DND-41 (cell line): ENCODE results near the gene HOXB4.

ENCODE experiments used
- ATAC-seq: fragments of 200-7000 bp; cut with Tn5 transposase; 3 replicates; pipeline ENCODE4 v1.9.1; 2021; ENCODE audit warnings: low read depth; ENCODE audit not compliant: insufficient read depth
- DNase-seq: peaks from one replicate; pipeline ENCODE4 v3.0.0-alpha.2; 2020
- H2AFZ ChIP-seq: 2 replicates; pipeline ENCODE4 v1.6.0; 2012; ENCODE audit warnings: low read depth, low read length
- H3K27ac ChIP-seq: 2 replicates; pipeline ENCODE4 v1.5.1; 2012; ENCODE audit warnings: low read length, inconsistent platforms
- H3K27me3 ChIP-seq: fragments of 200-600 bp; sonication (generic); 2 replicates; pipeline ENCODE4 v1.6.0; 2012; ENCODE audit warnings: low read length, mild to moderate bottlenecking, inconsistent platforms; ENCODE audit not compliant: insufficient read depth, poor library complexity
- H3K36me3 ChIP-seq: 2 replicates; pipeline ENCODE4 v1.5.1; 2012; ENCODE audit warnings: low read length, inconsistent platforms; ENCODE audit not compliant: insufficient read depth
- H3K4me1 ChIP-seq: 2 replicates; pipeline ENCODE4 v1.5.1; 2012; ENCODE audit warnings: mild to moderate bottlenecking, low read length; ENCODE audit not compliant: insufficient read depth
- H3K4me2 ChIP-seq: 2 replicates; pipeline ENCODE4 v1.6.0; 2012; ENCODE audit warnings: mild to moderate bottlenecking, moderate library complexity, low read length, inconsistent platforms; ENCODE audit not compliant: insufficient read depth
- H3K4me3 ChIP-seq, 2 experiments: fragments of 200-600 bp in 1 of 2; shearing (Covaris generic) in 1 of 2; 2 replicates each; pipeline ENCODE4 v1.5.1; 2012 to 2016; ENCODE audit warnings: inconsistent platforms in 2 of 2, low read length in 2 of 2, mild to moderate bottlenecking in 2 of 2, low read depth in 1 of 2, moderate library complexity in 1 of 2
- H3K79me2 ChIP-seq: 2 replicates; pipeline ENCODE4 v1.6.0; 2012; ENCODE audit warnings: low read length, inconsistent platforms; ENCODE audit not compliant: insufficient read depth
- H3K9ac ChIP-seq: 2 replicates; pipeline ENCODE4 v1.6.0; 2012; ENCODE audit warnings: low read depth, mild to moderate bottlenecking, inconsistent platforms, low read length, moderate library complexity
- H3K9me3 ChIP-seq: 2 replicates; pipeline ENCODE4 v1.5.1; 2012; ENCODE audit warnings: low read length, moderate library complexity, mild to moderate bottlenecking, inconsistent platforms; ENCODE audit not compliant: insufficient read depth, severe bottlenecking
- H4K20me1 ChIP-seq: 2 replicates; pipeline ENCODE4 v1.6.0; 2012; ENCODE audit warnings: low read length; ENCODE audit not compliant: insufficient read depth
- CTCF ChIP-seq: IDR thresholded peaks from 2 replicates; pipeline ENCODE4 v1.5.1; 2012; ENCODE audit warnings: borderline replicate concordance, low read length, moderate library complexity, mild to moderate bottlenecking; ENCODE audit not compliant: poor library complexity, severe bottlenecking; ENCODE audit errors: extremely low read depth
- EZH2 ChIP-seq: IDR thresholded peaks from 3 replicates; pipeline ENCODE4 v1.6.1; 2012; ENCODE audit warnings: borderline replicate concordance, low read depth, mild to moderate bottlenecking, moderate library complexity, low read length, inconsistent platforms; ENCODE audit not compliant: severe bottlenecking

Gene HOXB4

GRCh38 chr17:48593126-48593829 is 15.1 kb upstream of the HOXB4 start, which contains the start of gene HOXB5:
HOXB5 (minus strand) TSS chr17:48593779; CDS start chr17:48593682, 97 bp downstream.
- H3K36me3 ChIP-seq = no peaks in the 10 kb centered on the region
- no peaks in the 10 kb centered on the region for H3K4me1 ChIP-seq
- no peaks in the 10 kb centered on the region for H3K9me3 ChIP-seq
- H3K27me3 ChIP-seq = peaks cover 22% of the 10 kb centered on the region
- H2AFZ ChIP-seq = no peak within 1 kb of the TSS
- no peaks in the 10 kb centered on the region for H4K20me1 ChIP-seq
- ATAC-seq (no peak), DNase-seq (no peak)
- no peak within 1 kb of the TSS for H3K4me3 ChIP-seq
- H3K27ac ChIP-seq = no peak within 1 kb of the TSS
- H3K79me2 ChIP-seq = no peaks in the 10 kb centered on the region
- H3K9ac ChIP-seq = no peak within 1 kb of the TSS
- TF ChIP-seq CTCF (no peak), EZH2 (no peak)
- H3K4me2 ChIP-seq = no peak within 1 kb of the TSS

GRCh38 chr17:48592577-48592976 is 14.4 kb upstream of the HOXB4 start:
- Histone ChIP-seq H3K36me3 (no peaks in the 10 kb centered on the region), H3K79me2 (no peaks in the 10 kb centered on the region), H3K4me1 (peaks cover 2% of the 10 kb centered on the region; the same call in 1 of the 2 replicates), H3K9me3 (no peaks in the 10 kb centered on the region), H3K9ac (no peak overlapping the region), H3K27me3 (peaks cover 29% of the 10 kb centered on the region), H2AFZ (no peak overlapping the region), H3K27ac (no peak overlapping the region), H4K20me1 (no peaks in the 10 kb centered on the region; the same call in 1 of the 2 replicates), H3K4me2 (no peak overlapping the region), H3K4me3 (no peak overlapping the region)
- DNase-seq = no peak
- TF ChIP-seq EZH2 = no peak
- no peak for TF ChIP-seq CTCF
- no peak for ATAC-seq

- DNase-seq (no peak), ATAC-seq (no peak)
- no peak overlapping the region for H2AFZ ChIP-seq
- no peaks in the 10 kb centered on the region for H3K79me2 ChIP-seq
- H3K4me1 ChIP-seq = peaks cover 6% of the 10 kb centered on the region; the same call in 1 of the 2 replicates
- no peak for TF ChIP-seq EZH2
- no peak for TF ChIP-seq CTCF
- no peak overlapping the region for H3K4me2 ChIP-seq
- H3K9me3 ChIP-seq = no peaks in the 10 kb centered on the region
- no peak overlapping the region for H3K4me3 ChIP-seq
- no peaks in the 10 kb centered on the region; the same call in 1 of the 2 replicates for H4K20me1 ChIP-seq
- H3K36me3 ChIP-seq = no peaks in the 10 kb centered on the region
- no peak overlapping the region for H3K9ac ChIP-seq
- H3K27ac ChIP-seq = no peak overlapping the region
- peaks cover 34% of the 10 kb centered on the region for H3K27me3 ChIP-seq
Measured at GRCh38 chr17:48592057-48592514, 13.9 kb upstream of the HOXB4 start.
